ENCODE results near the gene SHISA9.

GRCh38 chr16:13150181-13150885, 248.9 kb downstream of the SHISA9 start:
- TF ChIP-seq CTCF (IDR thresholded peaks at IDR 0.05) (no peak), POLR2A (IDR thresholded peaks at IDR 0.05) (no peak)
